ENCODE results near the gene CALHM4.

- TF ChIP-seq YY1 (IDR thresholded peaks at IDR 0.05; ENCODE audit: insufficient read depth, insufficient read length): no peak
- TF ChIP-seq ZNF274 (IDR thresholded peaks at IDR 0.05; ENCODE audit: low read depth, low read length): no peak
- TF ChIP-seq SUZ12 (IDR thresholded peaks at IDR 0.05; ENCODE audit: extremely low read depth, insufficient read depth, insufficient read length): no peak
Measured at GRCh38 chr6:116568821-116569755, 15.5 kb downstream of the CALHM4 start.
